Measurements from ENCODE around the gene RAB40C.

Gene RAB40C

GRCh38 chr16:627454-628239 is 37.8 kb downstream of the RAB40C start:
- POLR2A ChIA-PET, result no interaction called here
- TF ChIP-seq TARDBP (IDR thresholded peaks at IDR 0.05) (no peak), FOXA1 (IDR thresholded peaks at IDR 0.05) (no peak), ELF4 (IDR thresholded peaks at IDR 0.05) (no peak), SUZ12 (IDR thresholded peaks at IDR 0.05) (no peak), HDGF (IDR thresholded peaks at IDR 0.05; ENCODE audit: borderline replicate concordance) (no peak), PKNOX1 (IDR thresholded peaks at IDR 0.05) (no peak), FOXM1 (IDR thresholded peaks at IDR 0.05; ENCODE audit: borderline replicate concordance) (no peak), LEF1 (IDR thresholded peaks at IDR 0.05; ENCODE audit: borderline replicate concordance) (no peak), ARNT (IDR thresholded peaks at IDR 0.05) (no peak), NFRKB (IDR thresholded peaks at IDR 0.05) (no peak), ZNF384 (IDR thresholded peaks at IDR 0.05) (no peak), L3MBTL2 (conservative IDR thresholded peaks at IDR 0.05) (no peak), FOXK2 (IDR thresholded peaks at IDR 0.05) (no peak), CTBP1 (IDR thresholded peaks at IDR 0.05; ENCODE audit: borderline replicate concordance) (no peak)
- CTCF ChIA-PET, result no interaction called here
- DNase-seq (ENCODE audit: extremely low spot score), result no peak

- TF ChIP-seq FOXK2 (IDR thresholded peaks at IDR 0.05), result no peak
- TF ChIP-seq ELF4 (IDR thresholded peaks at IDR 0.05), result no peak
- TF ChIP-seq CTBP1 (IDR thresholded peaks at IDR 0.05; ENCODE audit: borderline replicate concordance), result no peak
- no peak for TF ChIP-seq SUZ12 (IDR thresholded peaks at IDR 0.05)
- no peak for TF ChIP-seq ZNF384 (IDR thresholded peaks at IDR 0.05)
- no peak for TF ChIP-seq PKNOX1 (IDR thresholded peaks at IDR 0.05)
- TF ChIP-seq HDGF (IDR thresholded peaks at IDR 0.05; ENCODE audit: borderline replicate concordance), result no peak
- TF ChIP-seq LEF1 (IDR thresholded peaks at IDR 0.05; ENCODE audit: borderline replicate concordance), result no peak
- TF ChIP-seq L3MBTL2 (conservative IDR thresholded peaks at IDR 0.05), result no peak
- no peak for TF ChIP-seq BHLHE40 (IDR thresholded peaks at IDR 0.05; ENCODE audit: borderline replicate concordance)
- TF ChIP-seq FOXA1 (IDR thresholded peaks at IDR 0.05), result no peak
- no peak for TF ChIP-seq TARDBP (IDR thresholded peaks at IDR 0.05)
- no peak for TF ChIP-seq ARNT (IDR thresholded peaks at IDR 0.05)
- no peak for TF ChIP-seq SP1 (IDR thresholded peaks at IDR 0.05)
- TF ChIP-seq NFRKB (IDR thresholded peaks at IDR 0.05), result no peak
- CTCF ChIA-PET, result no interaction called here
- no peak for DNase-seq (ENCODE audit: extremely low spot score)
- POLR2A ChIA-PET, result no interaction called here
These were observed 38.6 kb downstream of the RAB40C start for GRCh38 chr16:628321-629061.

GRCh38 chr16:629185-629832 is 39.4 kb downstream of the RAB40C start:
- ChIA-PET POLR2A (no interaction called here), CTCF (no interaction called here)
- no peak for DNase-seq (ENCODE audit: extremely low spot score)
- TF ChIP-seq L3MBTL2 (conservative IDR thresholded peaks at IDR 0.05) (no peak), SP1 (IDR thresholded peaks at IDR 0.05) (no peak), ARNT (IDR thresholded peaks at IDR 0.05) (no peak), SUZ12 (IDR thresholded peaks at IDR 0.05) (no peak), FOXA1 (IDR thresholded peaks at IDR 0.05) (no peak), NFRKB (IDR thresholded peaks at IDR 0.05) (no peak), FOXM1 (IDR thresholded peaks at IDR 0.05; ENCODE audit: borderline replicate concordance) (no peak), HDGF (IDR thresholded peaks at IDR 0.05; ENCODE audit: borderline replicate concordance) (no peak), ELF4 (IDR thresholded peaks at IDR 0.05) (no peak), LEF1 (IDR thresholded peaks at IDR 0.05; ENCODE audit: borderline replicate concordance) (no peak)

- POLR2A ChIA-PET, result no interaction called here
- TF ChIP-seq FOXM1 (IDR thresholded peaks at IDR 0.05; ENCODE audit: borderline replicate concordance) (no peak), SUZ12 (IDR thresholded peaks at IDR 0.05) (no peak)
- DNase-seq (ENCODE audit: extremely low spot score), result no peak
- CTCF ChIA-PET, result no interaction called here
These were observed 40.0 kb downstream of the RAB40C start for GRCh38 chr16:629833-630248.

- ChIA-PET CTCF (no interaction called here), POLR2A (no interaction called here)
- TF ChIP-seq ARNT (IDR thresholded peaks at IDR 0.05) (no peak), NFRKB (IDR thresholded peaks at IDR 0.05) (no peak), FOXK2 (IDR thresholded peaks at IDR 0.05) (no peak), SUZ12 (IDR thresholded peaks at IDR 0.05) (no peak), SP1 (IDR thresholded peaks at IDR 0.05) (no peak)
- no peak for DNase-seq (ENCODE audit: extremely low spot score)
These were observed 40.5 kb downstream of the RAB40C start for GRCh38 chr16:630249-630814.

GRCh38 chr16:630815-631405 is 41.0 kb downstream of the RAB40C start, which contains the start of gene WFIKKN1:
TSS of gene WFIKKN1 (plus strand) at chr16:630985. CDS start at chr16:631254, 269 bp downstream.
- ChIA-PET POLR2A (no interaction called here), CTCF (no interaction called here)
- no peak for DNase-seq (ENCODE audit: extremely low spot score)
- TF ChIP-seq SP1 (IDR thresholded peaks at IDR 0.05), result no peak
- TF ChIP-seq TARDBP (IDR thresholded peaks at IDR 0.05), result no peak
- TF ChIP-seq SUZ12 (IDR thresholded peaks at IDR 0.05), result no peak
- TF ChIP-seq FOXK2 (IDR thresholded peaks at IDR 0.05), result no peak
- no peak for TF ChIP-seq CTBP1 (IDR thresholded peaks at IDR 0.05; ENCODE audit: borderline replicate concordance)
- no peak for TF ChIP-seq ARNT (IDR thresholded peaks at IDR 0.05)
- no peak for TF ChIP-seq FOXM1 (IDR thresholded peaks at IDR 0.05; ENCODE audit: borderline replicate concordance)
- TF ChIP-seq ZNF384 (IDR thresholded peaks at IDR 0.05), result no peak
- TF ChIP-seq L3MBTL2 (conservative IDR thresholded peaks at IDR 0.05), result no peak
- TF ChIP-seq LEF1 (IDR thresholded peaks at IDR 0.05; ENCODE audit: borderline replicate concordance), result no peak
- TF ChIP-seq NFRKB (IDR thresholded peaks at IDR 0.05), result no peak
- TF ChIP-seq HDGF (IDR thresholded peaks at IDR 0.05; ENCODE audit: borderline replicate concordance), result no peak
- no peak for TF ChIP-seq PKNOX1 (IDR thresholded peaks at IDR 0.05)
- TF ChIP-seq BHLHE40 (IDR thresholded peaks at IDR 0.05; ENCODE audit: borderline replicate concordance), result no peak
